ENCODE measurements around the gene IKZF5.

The IKZF5 gene

GRCh38 chr10:123014772-123015171, 6.2 kb upstream of the IKZF5 start:
- no peak for DNase-seq

DNA sequence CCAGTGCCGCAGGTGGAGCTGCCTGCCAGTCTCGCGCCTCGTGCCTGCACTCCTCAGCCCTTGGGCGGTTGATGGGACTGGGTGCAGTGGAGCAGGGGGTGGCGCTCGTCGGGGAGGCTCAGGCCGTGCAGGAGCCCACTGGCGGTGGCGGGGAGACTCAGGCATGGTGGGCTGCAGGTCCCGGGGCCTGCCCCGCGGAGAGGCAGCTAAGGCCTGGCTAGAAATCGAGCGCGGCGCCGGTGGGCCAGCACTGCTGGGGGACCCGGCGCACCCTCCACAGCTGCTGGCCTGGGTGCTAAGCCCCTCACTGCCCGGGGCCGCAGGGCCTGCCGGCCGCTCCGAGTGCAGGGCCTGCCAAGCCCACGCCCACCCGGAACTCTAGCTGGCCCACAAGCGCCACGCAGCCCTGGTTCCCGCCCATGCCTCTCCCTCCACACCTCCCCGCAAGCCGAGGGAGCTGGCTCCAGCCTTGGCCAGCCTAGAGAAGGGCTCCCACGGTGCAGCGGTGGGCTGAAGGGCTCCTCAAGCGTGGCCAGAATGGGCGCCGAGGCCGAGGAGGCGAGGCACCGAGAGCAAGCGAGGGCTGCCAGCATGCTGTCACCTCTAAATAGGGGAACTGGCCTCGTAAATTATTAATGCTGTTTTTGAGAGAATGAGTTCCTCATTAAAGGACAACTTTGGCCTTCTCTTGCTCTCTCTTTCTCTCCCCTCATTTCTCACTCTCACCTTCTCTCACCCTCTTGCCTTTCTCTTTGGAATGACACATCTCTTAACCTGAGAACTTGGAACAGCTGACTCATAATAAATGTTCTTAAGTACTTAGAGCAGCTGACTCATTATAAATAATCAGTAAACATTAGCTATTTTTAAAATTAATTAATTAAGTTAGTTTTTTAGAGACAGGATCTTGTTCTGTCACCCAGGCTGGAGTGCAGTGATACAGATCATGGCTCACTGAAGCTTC, 5.1 kb upstream of the IKZF5 start:
- no peak for DNase-seq

DNA sequence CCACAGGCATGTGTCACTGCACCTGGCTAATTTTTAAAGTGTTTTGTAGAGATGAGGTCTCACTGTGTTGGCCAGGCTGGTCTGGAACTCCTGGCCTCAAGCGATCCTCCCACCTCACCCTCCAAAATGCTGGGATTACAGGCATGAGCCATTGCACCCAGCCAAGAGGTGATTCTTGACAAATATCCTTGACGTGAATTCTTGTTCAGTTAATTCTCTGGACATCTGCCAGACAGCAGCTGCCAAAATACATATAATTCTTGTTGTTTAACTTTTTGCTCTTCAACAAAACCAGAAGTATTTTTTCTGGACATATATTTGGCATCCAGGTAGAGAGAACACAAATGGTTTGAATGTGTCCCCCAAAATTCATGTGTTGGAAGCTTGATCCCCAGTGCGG, 3.4 kb upstream of the IKZF5 start:
- no peak for DNase-seq

DNA sequence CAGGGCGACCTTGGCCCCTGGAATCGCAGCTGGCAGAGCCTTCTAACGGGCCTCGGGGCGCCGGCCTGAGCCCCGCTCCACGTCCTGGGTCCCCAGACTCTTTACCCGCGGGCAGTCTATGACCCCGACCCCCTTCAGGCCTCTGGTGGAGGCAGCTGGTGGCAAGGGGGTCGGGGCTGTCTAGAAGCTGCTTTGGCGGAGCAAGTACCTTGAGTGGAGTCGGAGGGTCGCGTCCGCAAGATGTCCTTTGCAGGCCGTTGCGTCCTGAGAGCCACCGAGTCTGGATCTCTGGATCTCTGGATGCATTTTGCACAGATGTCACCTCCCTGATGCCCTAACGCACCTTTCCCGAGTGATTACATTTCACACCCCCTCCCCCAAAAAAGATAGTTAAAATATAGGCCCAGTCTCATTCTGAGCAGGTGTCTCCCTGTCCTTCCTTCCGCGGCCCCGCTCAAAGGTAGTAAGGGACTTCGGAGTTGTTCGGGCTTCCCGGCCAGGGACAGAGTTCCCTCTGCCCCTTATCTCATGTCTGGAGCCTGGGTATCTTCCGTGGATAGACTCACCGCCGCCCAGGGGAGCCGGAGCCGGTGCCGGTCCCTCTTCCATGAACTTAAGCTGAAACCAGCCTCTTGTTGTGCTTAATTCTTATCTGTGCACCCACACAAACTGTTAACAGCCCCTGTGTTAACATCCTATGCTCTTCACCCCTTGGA, 668 bp upstream of the IKZF5 start:
- DNase-seq, result peak; percentile 57

- DNase-seq, result peak; percentile 84
Observed at GRCh38 chr10:123007558-123008354, 839 bp downstream of the IKZF5 start.

- DNase-seq, result no peak
Observed at GRCh38 chr10:123004298-123004697, 4.3 kb downstream of the IKZF5 start.

DNA sequence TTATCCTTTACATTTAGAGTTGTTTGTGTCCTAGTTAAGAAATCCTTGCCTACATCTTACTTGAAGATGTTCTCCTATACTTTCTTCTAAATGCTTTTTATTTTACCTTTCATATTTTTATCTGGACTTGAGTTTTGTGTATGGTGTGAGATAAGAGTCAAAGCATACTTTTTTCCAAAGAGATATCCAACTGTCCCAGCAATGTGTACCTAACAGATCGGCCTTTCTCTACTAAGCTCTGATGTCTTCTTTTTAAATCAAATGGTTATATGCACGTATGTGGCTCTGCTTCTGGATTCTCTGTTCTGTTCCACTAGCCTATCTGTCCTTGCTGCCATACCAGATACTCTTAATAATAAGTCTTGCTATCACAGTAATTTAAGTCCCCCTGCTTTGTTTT, 7.2 kb downstream of the IKZF5 start:
- no peak for DNase-seq

DNA sequence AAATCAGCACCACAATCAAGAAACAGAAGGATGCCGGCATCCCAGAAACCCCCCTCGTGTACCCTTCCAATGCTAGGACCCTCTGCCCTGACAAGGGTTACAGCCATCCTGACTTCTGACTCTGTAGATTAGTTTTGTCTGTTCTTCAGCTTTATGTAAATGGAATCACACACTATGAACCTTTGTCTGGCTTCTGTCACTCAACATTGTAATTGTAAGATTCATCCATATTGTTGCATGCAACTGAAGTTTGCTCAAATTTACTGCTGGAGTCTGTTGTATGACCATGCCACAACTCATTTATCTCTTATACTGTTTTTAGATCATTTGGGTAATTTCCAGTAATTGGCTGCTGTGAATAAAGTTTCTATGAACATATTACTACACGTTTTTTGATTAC, 8.4 kb downstream of the IKZF5 start:
- DNase-seq, result no peak

DNA sequence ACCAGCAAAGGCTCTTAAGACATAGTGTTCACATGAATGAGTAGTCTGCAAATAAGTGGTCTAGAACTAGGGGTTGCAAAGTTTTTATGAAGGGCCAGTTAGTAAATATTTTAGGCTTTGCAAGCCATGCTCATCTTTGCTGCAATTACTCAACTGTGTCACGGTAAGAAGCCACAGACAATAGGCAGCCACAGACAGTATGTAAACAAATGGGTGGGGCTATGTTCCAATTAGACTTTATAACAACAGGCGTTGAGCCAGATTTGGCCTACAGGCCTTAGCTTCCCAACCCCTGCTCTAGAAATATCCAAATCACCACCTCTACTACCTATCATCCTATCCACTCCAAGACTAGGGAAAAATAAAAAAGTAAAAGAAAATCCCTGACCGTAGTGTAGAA, 9.2 kb downstream of the IKZF5 start:
- no peak for DNase-seq

- no peak for DNase-seq
Observed at GRCh38 chr10:122998934-122999333, 9.7 kb downstream of the IKZF5 start.

GRCh38 chr10:122998360-122998917, 10.2 kb downstream of the IKZF5 start:
- no peak for DNase-seq

DNA sequence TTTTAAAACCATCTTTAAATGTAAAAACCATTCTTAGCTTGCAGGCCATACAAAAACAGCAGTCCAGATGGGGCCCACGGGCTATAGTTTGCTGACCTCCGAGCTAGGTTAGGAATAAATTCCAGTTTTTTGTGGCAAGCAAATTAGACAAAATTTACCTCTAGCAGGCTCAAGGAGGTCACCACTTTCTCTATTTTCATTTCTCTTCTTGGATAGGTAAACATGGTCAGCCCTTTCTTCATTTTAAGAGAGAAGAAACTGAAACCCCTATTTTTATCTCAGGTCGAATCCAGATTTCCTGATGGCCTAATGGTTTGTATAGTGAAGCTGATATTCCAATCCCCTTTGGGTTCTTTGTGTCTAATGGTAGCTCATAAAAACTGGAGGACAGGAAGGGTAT, 10.7 kb downstream of the IKZF5 start:
- DNase-seq, result no peak

- DNase-seq, result no peak
Observed at GRCh38 chr10:122995936-122996335, 12.7 kb downstream of the IKZF5 start.

DNA sequence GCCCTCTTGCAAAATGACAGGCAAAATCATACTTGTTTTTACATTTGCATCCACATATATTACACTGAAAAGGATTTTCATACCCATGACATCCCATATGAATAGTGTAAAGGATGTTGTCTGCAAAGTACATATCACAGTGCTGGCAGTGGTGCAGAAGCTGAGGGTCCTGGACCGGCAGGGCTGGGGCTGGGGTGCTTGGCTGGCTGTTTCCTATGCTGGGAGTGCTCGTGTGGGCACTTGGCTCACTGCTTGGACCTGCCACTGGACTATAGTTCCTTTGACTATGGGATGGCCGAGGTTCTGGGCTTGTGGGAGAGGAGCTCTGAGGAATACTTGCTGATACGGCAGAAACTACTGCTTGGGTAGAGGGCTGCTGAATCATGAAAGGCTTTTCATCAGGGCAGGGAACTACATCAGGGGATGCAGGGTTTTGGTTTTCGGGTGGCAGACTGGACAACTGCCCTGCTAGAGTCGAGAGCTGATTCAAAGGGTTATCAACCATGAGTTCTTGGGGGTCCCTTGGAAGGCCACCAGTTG, 14.7 kb downstream of the IKZF5 start:
- DNase-seq, result no peak

DNA sequence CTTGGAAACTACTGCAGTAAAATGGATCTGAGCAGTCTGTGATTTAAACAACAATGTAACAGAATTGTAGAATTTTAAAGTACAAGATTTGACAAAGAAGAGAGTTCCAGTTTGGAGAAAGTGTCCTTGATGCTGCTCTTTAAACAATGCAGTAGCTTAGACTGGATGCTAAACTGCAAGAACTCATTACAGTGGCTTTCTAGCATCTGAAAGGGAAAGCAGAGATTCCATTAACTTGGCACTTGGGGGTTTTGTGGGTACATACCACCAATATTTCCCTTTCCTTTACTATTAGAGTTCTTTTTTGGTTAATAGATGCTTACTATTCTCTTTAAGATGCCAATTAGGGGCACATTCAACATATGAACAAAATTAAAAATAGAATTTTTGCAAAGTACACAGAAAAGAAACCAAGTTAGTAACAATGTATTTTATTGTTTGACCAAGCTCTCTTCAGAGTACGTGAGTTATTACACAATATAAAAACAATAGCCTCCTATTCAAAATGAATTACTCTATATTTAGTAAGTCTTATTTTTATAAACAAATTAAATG, 16.5 kb downstream of the IKZF5 start:
- DNase-seq, result no peak

DNA sequence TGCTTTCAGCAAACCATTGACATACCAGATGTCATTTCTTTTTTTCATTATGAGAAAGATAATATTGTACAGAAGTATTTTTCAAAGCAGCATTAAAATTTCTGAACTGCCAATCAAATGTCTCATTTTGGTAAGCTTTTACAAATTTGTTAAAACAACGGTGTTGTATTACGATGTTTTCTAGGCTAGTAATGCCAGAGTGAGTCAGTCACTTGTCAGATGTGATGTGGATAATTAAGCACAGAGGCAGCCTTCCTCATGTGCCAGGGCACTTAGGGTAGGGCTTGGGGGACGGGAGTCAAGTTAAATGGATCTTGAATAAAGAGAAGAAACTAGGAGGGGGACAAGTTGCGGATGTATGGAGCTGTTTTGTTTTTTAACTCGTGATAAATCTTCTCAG, 18.3 kb downstream of the IKZF5 start:
- DNase-seq, result no peak

DNA sequence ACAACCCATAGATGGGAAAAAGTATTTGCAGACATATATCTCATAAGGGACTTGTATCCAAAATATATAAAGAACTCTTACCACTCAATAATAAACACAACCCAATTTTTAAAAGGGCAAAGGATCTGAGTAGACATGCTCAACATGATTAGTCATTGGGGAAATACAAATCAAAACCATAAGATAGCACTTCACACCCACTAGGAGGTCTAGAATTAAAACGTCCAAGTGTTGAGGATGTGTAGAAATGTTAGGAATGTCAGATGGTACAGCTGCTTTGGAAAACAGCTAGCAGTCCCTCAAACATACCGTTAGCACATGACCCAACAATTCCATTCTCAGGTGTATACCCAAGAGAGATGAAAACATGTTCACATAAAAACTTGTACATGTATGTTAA, 20.1 kb downstream of the IKZF5 start:
- no peak for DNase-seq

GRCh38 chr10:122986335-122986734, 22.3 kb downstream of the IKZF5 start:
- no peak for DNase-seq

DNA sequence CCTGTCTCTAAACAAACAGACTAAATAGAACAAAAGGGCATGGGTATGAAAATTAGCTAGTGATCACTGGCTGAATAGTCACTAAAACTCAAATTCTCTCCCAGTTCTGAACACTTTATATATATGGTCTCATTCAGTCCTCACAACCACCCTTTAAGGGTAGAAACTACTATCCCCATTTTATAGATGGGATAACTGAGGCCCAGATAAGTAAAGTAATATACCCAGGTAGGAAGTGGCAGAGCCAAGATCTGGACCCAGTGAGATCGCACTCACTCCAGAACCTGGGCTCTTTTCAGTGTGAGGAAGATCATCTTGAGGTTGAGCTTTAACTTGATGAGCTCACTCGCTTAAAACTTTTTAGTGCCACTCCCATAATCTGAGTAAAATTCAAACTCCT, 23.9 kb downstream of the IKZF5 start:
- no peak for DNase-seq

- no peak for DNase-seq
Observed at GRCh38 chr10:122983898-122984297, 24.7 kb downstream of the IKZF5 start.

DNA sequence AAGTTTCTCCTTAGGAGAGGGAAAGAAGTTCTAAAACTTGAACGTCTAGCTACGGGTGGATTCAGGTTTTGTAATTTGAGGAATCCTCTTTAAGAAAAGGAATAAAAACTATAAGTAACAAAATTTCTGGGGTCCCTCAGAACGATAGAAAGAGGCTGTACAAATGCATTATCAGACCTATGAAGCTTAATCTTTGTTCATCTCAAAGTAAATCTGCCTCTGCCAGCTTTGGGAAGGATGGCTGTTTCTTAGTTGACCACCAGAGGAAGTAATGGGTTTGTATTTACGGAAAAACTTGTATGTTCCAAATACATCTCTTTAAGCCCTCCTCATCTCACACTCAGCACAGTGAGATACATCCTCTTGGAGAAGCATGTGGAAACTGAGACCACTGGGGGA, 27.5 kb downstream of the IKZF5 start:
- peak; percentile 56 for DNase-seq
